Measurements from ENCODE around the gene COG5. TPM values are rescaled to one million over a fixed set of nuclear protein-coding genes. Genes with fewer than 3 reads are reported as not detected.

The COG5 gene
- total RNA-seq, 1 experiment from 2014 or later, result 20.2 TPM

DNA sequence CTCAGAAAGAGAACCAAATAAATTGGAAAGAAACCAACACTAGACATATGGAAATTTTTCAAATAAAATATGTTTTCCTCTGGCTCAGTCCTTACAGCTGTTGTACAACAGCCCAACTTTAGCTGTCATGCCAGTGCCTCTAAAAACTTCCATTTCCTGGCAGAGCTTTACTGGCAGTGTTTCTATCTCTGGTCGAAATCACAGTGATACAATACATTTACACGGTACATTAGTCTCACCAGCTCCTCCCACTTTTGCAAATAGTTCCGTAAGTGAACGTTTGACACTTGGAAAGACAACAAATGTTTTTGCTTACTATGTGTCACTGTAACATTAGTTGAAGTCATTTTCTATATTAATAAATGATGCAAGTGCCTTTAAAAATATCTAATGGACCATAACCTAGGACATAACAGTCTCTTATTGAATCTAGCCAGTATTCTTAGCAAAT lies 46.1 kb upstream of the COG5 start:
- no peak overlapping the region for H3T11ph ChIP-seq (ENCODE audit: low read length)
- H2BK20ac ChIP-seq (ENCODE audit: low read depth, low read length, poor library complexity, severe bottlenecking), result no peak overlapping the region

More for the DNA sequence above, 46.1 kb upstream of the COG5 start:
- Mint-ChIP-seq H3K4me3 (no peak overlapping the region), H3K27ac (no peak overlapping the region), H3K36me3 (ENCODE audit: insufficient read depth in 1 of 3, low read depth in 3 of 3) (peaks cover 0 to 5% (median 4%) of the 10 kb centered on the region in 3 experiments; a peak in 2 of 7 replicates), H3K9me3 (no peaks in the 10 kb centered on the region), H3K27me3 (ENCODE audit: low read depth) (no peaks in the 10 kb centered on the region), H3K4me1 (no peaks in the 10 kb centered on the region)
- H2BK15ac ChIP-seq (ENCODE audit: low read depth, low read length), result no peak overlapping the region
- no peaks in the 10 kb centered on the region for H3K23me2 ChIP-seq (ENCODE audit: insufficient read length, low read depth, low read length, poor library complexity, severe bottlenecking)
- no peaks in the 10 kb centered on the region for H3K9me3 ChIP-seq (ENCODE audit: control insufficient read depth, low read depth, low read length)
- no CpG with 5 or more reads among the region's 4 CpGs for WGBS (ENCODE audit: extremely low coverage, insufficient read length, low lambda C conversion rate)
- TF ChIP-seq, protein P1, sequence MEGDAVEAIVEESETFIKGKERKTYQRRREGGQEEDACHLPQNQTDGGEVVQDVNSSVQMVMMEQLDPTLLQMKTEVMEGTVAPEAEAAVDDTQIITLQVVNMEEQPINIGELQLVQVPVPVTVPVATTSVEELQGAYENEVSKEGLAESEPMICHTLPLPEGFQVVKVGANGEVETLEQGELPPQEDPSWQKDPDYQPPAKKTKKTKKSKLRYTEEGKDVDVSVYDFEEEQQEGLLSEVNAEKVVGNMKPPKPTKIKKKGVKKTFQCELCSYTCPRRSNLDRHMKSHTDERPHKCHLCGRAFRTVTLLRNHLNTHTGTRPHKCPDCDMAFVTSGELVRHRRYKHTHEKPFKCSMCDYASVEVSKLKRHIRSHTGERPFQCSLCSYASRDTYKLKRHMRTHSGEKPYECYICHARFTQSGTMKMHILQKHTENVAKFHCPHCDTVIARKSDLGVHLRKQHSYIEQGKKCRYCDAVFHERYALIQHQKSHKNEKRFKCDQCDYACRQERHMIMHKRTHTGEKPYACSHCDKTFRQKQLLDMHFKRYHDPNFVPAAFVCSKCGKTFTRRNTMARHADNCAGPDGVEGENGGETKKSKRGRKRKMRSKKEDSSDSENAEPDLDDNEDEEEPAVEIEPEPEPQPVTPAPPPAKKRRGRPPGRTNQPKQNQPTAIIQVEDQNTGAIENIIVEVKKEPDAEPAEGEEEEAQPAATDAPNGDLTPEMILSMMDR (conservative IDR thresholded peaks at IDR 0.05), result no peak
- no peak overlapping the region for H4K91ac ChIP-seq (ENCODE audit: insufficient read length, low read depth, low read length)
- H3K4me2 ChIP-seq (ENCODE audit: insufficient read depth, insufficient read length, low read length), result no peak overlapping the region
- H4K5ac ChIP-seq (ENCODE audit: insufficient read length, low read depth, low read length), result no peak overlapping the region
- no peaks in the 10 kb centered on the region for H3K79me2 ChIP-seq (ENCODE audit: insufficient read depth, low read length)
- no peak overlapping the region for H2AFZ ChIP-seq (ENCODE audit: low read length)
- no peak overlapping the region for H2BK120ac ChIP-seq (ENCODE audit: low read depth, low read length, poor library complexity, severe bottlenecking)
- H3K27me3 ChIP-seq (ENCODE audit: insufficient read depth, low read length), result no peaks in the 10 kb centered on the region
- DNase-seq, result no peak
- H3K27ac ChIP-seq (ENCODE audit: insufficient read length, low read depth, low read length), result no peak overlapping the region
- no peaks in the 10 kb centered on the region for H3K79me1 ChIP-seq (ENCODE audit: insufficient read depth, low read depth, low read length, poor library complexity, severe bottlenecking)
- H3K23ac ChIP-seq (ENCODE audit: insufficient read length, low read depth, low read length), result no peak overlapping the region
- H2BK12ac ChIP-seq (ENCODE audit: insufficient read length, low read depth, low read length), result no peak overlapping the region
- H3K9ac ChIP-seq (ENCODE audit: extremely low read depth, insufficient read length, low read length), result no peak overlapping the region
- H4K20me1 ChIP-seq (ENCODE audit: control insufficient read depth, insufficient read depth, insufficient read length), result no peaks in the 10 kb centered on the region
- no peak overlapping the region for H2BK5ac ChIP-seq (ENCODE audit: insufficient read length, low read length)
- no peak overlapping the region for H2AK5ac ChIP-seq (ENCODE audit: insufficient read length, low read length)
- no peaks in the 10 kb centered on the region for H3K4me1 ChIP-seq (ENCODE audit: insufficient read depth, low read length)
- H3K14ac ChIP-seq (ENCODE audit: insufficient read depth, low read length), result no peak overlapping the region
- H3K56ac ChIP-seq (ENCODE audit: insufficient read length, low read depth, low read length), result no peak overlapping the region
- no peak overlapping the region for H3K4ac ChIP-seq (ENCODE audit: low read depth, low read length)
- H3K18ac ChIP-seq (ENCODE audit: insufficient read length, low read depth, low read length), result no peak overlapping the region
- H4K8ac ChIP-seq (replicated peaks; ENCODE audit: insufficient read length, low read depth, low read length), result no peak overlapping the region

All from H9 (cell line).